ENCODE measurements around the gene METTL4.

DNA sequence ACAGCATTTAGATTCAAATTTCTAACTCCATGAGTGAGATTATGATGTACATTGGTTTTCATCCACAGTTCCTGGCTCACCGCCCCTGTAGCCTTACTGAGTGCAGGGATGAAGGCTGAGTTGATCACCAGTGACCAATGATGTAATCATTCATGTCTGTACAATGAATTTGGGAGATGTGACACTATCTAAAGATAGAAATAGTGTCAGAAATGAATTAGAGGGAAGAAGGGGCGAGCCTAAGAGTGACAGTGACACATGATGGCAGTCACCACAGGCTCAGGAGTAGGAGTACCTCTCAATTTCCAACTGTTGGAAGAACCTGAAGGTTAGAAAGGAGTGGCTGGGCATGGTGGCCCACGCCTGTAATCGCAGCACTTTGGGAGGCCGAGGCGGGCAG is 3.2 kb downstream of the METTL4 start:
- TF ChIP-seq, protein P1, sequence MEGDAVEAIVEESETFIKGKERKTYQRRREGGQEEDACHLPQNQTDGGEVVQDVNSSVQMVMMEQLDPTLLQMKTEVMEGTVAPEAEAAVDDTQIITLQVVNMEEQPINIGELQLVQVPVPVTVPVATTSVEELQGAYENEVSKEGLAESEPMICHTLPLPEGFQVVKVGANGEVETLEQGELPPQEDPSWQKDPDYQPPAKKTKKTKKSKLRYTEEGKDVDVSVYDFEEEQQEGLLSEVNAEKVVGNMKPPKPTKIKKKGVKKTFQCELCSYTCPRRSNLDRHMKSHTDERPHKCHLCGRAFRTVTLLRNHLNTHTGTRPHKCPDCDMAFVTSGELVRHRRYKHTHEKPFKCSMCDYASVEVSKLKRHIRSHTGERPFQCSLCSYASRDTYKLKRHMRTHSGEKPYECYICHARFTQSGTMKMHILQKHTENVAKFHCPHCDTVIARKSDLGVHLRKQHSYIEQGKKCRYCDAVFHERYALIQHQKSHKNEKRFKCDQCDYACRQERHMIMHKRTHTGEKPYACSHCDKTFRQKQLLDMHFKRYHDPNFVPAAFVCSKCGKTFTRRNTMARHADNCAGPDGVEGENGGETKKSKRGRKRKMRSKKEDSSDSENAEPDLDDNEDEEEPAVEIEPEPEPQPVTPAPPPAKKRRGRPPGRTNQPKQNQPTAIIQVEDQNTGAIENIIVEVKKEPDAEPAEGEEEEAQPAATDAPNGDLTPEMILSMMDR (IDR thresholded peaks at IDR 0.05), result no peak
- TF ChIP-seq EP300 (IDR thresholded peaks at IDR 0.05), result no peak
